Mesenchymal stem cell (in vitro differentiated cells and primary cell): ENCODE data around the gene YPEL5.

Experiments used
- DNase-seq: peaks from one replicate; pipeline ENCODE4 v3.0.0-alpha.2; 2013
- H2AFZ ChIP-seq: one replicate; pipeline ENCODE4 v1.6.1; 2013; ENCODE audit warnings: low read depth, mild to moderate bottlenecking, control low read depth, inconsistent platforms, low read length, moderate library complexity
- H2AK5ac ChIP-seq: 2 replicates; pipeline ENCODE4 v1.6.1; 2013; ENCODE audit warnings: low read length, moderate library complexity, mild to moderate bottlenecking, inconsistent platforms; ENCODE audit not compliant: severe bottlenecking
- H2BK120ac ChIP-seq: one replicate; pipeline ENCODE4 v1.6.1; 2013; ENCODE audit warnings: low read depth, mild to moderate bottlenecking, inconsistent platforms, low read length, moderate library complexity
- H2BK12ac ChIP-seq, 2 experiments: one replicate each; pipeline ENCODE4 v1.6.1; 2013; ENCODE audit warnings: inconsistent platforms in 2 of 2, low read length in 2 of 2, mild to moderate bottlenecking in 2 of 2, moderate library complexity in 2 of 2, control low read depth in 1 of 2
- H2BK15ac ChIP-seq: one replicate; pipeline ENCODE4 v1.6.1; 2013; ENCODE audit warnings: mild to moderate bottlenecking, low read depth, inconsistent platforms; ENCODE audit not compliant: poor library complexity, severe bottlenecking
- H2BK5ac ChIP-seq: 2 replicates; pipeline ENCODE4 v1.6.1; 2013; ENCODE audit warnings: low read depth, mild to moderate bottlenecking, low read length, control low read depth, inconsistent platforms; ENCODE audit not compliant: poor library complexity, severe bottlenecking
- H3K14ac ChIP-seq, 2 experiments: one replicate each; pipeline ENCODE4 v1.6.1; 2013; ENCODE audit warnings: inconsistent platforms in 2 of 2, low read length in 2 of 2, control low read depth in 1 of 2, mild to moderate bottlenecking in 1 of 2, moderate library complexity in 1 of 2
- H3K18ac ChIP-seq, 2 experiments: one replicate each; pipeline ENCODE4 v1.6.1; 2013; ENCODE audit warnings: inconsistent platforms in 2 of 2, low read length in 2 of 2, control low read depth in 1 of 2, low read depth in 1 of 2, mild to moderate bottlenecking in 1 of 2
- H3K23ac ChIP-seq, 2 experiments: one replicate each; pipeline ENCODE4 v1.6.1; 2013; ENCODE audit warnings: inconsistent platforms in 2 of 2, low read length in 2 of 2, mild to moderate bottlenecking in 2 of 2, moderate library complexity in 2 of 2, control low read depth in 1 of 2
- H3K27ac ChIP-seq: 2 replicates; pipeline ENCODE4 v1.5.1; 2013; ENCODE audit warnings: mild to moderate bottlenecking, moderate library complexity, low read length, control low read depth, inconsistent platforms; ENCODE audit not compliant: poor library complexity, severe bottlenecking
- H3K27me3 ChIP-seq, 2 experiments: 2 replicates each; pipeline versions ENCODE4 v1.6.1 to v1.7.0; 2013; ENCODE audit warnings: low read length in 2 of 2, mild to moderate bottlenecking in 2 of 2, moderate library complexity in 2 of 2, control low read depth in 1 of 2, inconsistent platforms in 1 of 2; ENCODE audit not compliant: control insufficient read depth in 1 of 2, insufficient read depth in 1 of 2
- H3K36me3 ChIP-seq, 2 experiments: 2 replicates each; pipeline versions ENCODE4 v1.6.1 to v1.7.0; 2013; ENCODE audit warnings: low read length in 2 of 2, control low read depth in 1 of 2, inconsistent platforms in 1 of 2, low read depth in 1 of 2, mild to moderate bottlenecking in 1 of 2; ENCODE audit not compliant: insufficient read depth in 2 of 2, control insufficient read depth in 1 of 2
- H3K4ac ChIP-seq, 2 experiments: one replicate each; pipeline ENCODE4 v1.6.1; 2013; ENCODE audit warnings: inconsistent platforms in 2 of 2, low read length in 2 of 2, mild to moderate bottlenecking in 2 of 2, moderate library complexity in 2 of 2, control low read depth in 1 of 2, low read depth in 1 of 2
- H3K4me1 ChIP-seq: 2 replicates; pipeline ENCODE4 v1.6.1; 2013; ENCODE audit warnings: low read depth, low read length, control low read depth; ENCODE audit not compliant: control insufficient read depth, insufficient read depth
- H3K4me2 ChIP-seq: 2 replicates; pipeline ENCODE4 v1.6.1; 2013; ENCODE audit warnings: low read length, mild to moderate bottlenecking, inconsistent platforms; ENCODE audit not compliant: poor library complexity, severe bottlenecking
- H3K4me3 ChIP-seq, 2 experiments: 2 replicates each; pipeline versions ENCODE4 v1.5.1 to v1.7.0; 2013; ENCODE audit warnings: low read length in 2 of 2, mild to moderate bottlenecking in 2 of 2, control low read depth in 1 of 2, low read depth in 1 of 2; ENCODE audit not compliant: insufficient read depth in 1 of 2
- H3K79me1 ChIP-seq: replicated peaks from 2 replicates; pipeline ENCODE4 v1.6.1; 2013; ENCODE audit warnings: mild to moderate bottlenecking, control low read depth, low read length, inconsistent platforms; ENCODE audit not compliant: poor library complexity, severe bottlenecking
- H3K9ac ChIP-seq: 2 replicates; pipeline ENCODE4 v1.7.0; 2013; ENCODE audit warnings: mild to moderate bottlenecking, low read length, moderate library complexity
- H3K9me3 ChIP-seq: 2 replicates; pipeline ENCODE4 v1.7.0; 2013; ENCODE audit warnings: mild to moderate bottlenecking, low read length; ENCODE audit not compliant: control insufficient read depth
- H4K8ac ChIP-seq: one replicate; pipeline ENCODE4 v1.6.1; 2013; ENCODE audit warnings: inconsistent platforms, mild to moderate bottlenecking, low read length, moderate library complexity
- H4K91ac ChIP-seq: one replicate; pipeline ENCODE4 v1.6.1; 2013; ENCODE audit warnings: mild to moderate bottlenecking, low read length, inconsistent platforms
- WGBS: methylation state at CpG from one replicate; pipeline ENCODE4 v1.1.7; 2013; ENCODE audit warnings: mixed read lengths; 5-methylcytosine and 5-hydroxymethylcytosine counted together

The YPEL5 gene

DNA sequence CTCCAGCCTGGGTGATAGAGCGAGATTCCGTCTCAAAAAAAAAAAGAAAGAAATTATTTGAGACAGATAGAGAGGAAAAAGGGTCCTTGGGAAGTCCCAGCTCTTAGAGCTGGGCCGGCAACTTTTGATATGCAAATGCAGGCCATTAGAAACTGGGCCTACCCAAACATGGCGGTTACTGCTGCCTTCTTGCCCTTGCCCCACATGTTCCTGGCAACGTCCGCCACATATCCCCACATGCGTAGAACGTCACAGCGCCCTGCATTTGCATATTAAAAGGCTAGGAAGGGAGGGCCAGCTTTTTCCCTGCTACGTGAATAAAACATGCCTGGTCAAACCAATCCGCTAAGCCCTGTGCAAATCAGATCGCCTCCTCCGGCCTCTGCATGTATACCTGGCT, 43.8 kb downstream of the YPEL5 start:
- no peak overlapping the region for H4K8ac ChIP-seq
- H3K9ac ChIP-seq: no peak overlapping the region
- H3K4ac ChIP-seq: no peak overlapping the region
- no peak overlapping the region for H3K4me2 ChIP-seq
- H3K9me3 ChIP-seq: peaks cover 2% of the 10 kb centered on the region
- H3K36me3 ChIP-seq: no peaks in the 10 kb centered on the region
- no peaks in the 10 kb centered on the region for H3K79me1 ChIP-seq
- H2BK120ac ChIP-seq: no peak overlapping the region
- H2BK5ac ChIP-seq: no peak overlapping the region
- no peak overlapping the region for H2AK5ac ChIP-seq
- peak overlapping the region; percentile 32 for H4K91ac ChIP-seq
- H3K14ac ChIP-seq: no peak overlapping the region
- H3K4me1 ChIP-seq: peaks cover 2% of the 10 kb centered on the region
- H3K27ac ChIP-seq: no peak overlapping the region
- no peak overlapping the region for H3K18ac ChIP-seq
- WGBS: 88% methylated on average over 13 of the region's 13 CpGs
- H2BK15ac ChIP-seq: no peak overlapping the region
- H2AFZ ChIP-seq: no peak overlapping the region
- no peak overlapping the region for H2BK12ac ChIP-seq
- peaks cover 6 to 39% of the 10 kb centered on the region in 2 experiments for H3K27me3 ChIP-seq
- no peak overlapping the region for H3K23ac ChIP-seq
- H3K4me3 ChIP-seq: no peak overlapping the region
- DNase-seq: no peak

DNA sequence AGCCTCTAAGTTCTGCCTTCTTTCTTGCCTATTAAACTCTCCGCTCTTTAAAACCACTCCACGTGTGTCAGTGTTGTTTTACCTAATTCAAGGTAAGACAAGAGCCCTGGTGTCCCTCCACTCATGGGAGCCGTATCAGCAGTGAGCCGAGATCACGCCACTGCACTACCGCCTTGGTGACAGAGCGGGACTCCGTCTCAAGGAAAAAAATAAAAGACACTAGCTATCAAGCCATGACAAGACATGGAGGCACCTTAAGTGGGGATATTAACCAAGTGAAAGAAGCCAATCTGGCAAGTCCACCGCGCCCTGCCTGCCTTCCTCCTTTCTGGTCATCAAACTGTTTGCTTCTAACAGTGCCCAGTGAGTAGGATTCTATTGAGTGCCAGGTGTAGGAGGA, 44.3 kb downstream of the YPEL5 start:
- Histone ChIP-seq H2BK15ac (no peak overlapping the region), H2BK12ac (no peak overlapping the region), H3K27me3 (peaks cover 6 to 35% of the 10 kb centered on the region in 2 experiments), H3K23ac (no peak overlapping the region), H3K4me2 (no peak overlapping the region), H3K4me1 (peaks cover 2% of the 10 kb centered on the region), H3K36me3 (no peaks in the 10 kb centered on the region), H3K79me1 (no peaks in the 10 kb centered on the region), H3K14ac (no peak overlapping the region), H2BK120ac (no peak overlapping the region), H2BK5ac (no peak overlapping the region), H3K4me3 (no peak overlapping the region), H4K91ac (no peak overlapping the region), H3K4ac (no peak overlapping the region), H3K9me3 (peaks cover 2% of the 10 kb centered on the region), H2AK5ac (no peak overlapping the region), H4K8ac (no peak overlapping the region), H3K9ac (no peak overlapping the region), H2AFZ (no peak overlapping the region), H3K27ac (no peak overlapping the region), H3K18ac (no peak overlapping the region)
- no peak for DNase-seq
- 96% methylated on average over 9 of the region's 10 CpGs for WGBS

DNA sequence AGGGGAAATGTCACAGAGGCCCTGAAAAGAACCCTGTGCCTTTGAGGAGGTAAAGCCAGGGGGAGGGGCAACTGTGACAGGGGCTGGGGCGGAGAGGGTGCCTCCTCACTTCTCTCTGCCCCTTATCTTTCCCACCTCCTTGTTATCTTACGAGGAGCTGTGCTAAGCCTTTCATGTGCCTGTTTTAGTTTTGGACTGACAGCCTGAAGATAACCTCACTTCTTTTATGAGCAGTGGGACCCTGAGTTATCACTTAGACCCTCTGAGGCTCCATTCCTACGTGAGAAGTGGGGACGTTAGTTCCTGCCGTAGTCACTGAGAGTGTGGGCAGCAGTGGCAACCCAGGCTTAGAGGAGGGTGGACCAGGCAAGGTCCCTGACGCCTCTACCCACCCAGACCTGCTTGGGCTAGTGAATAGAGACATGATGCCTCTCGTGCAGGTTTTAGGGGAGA, 45.0 kb downstream of the YPEL5 start:
- 33% methylated on average over 4 of the region's 7 CpGs for WGBS
- no peak for DNase-seq

DNA sequence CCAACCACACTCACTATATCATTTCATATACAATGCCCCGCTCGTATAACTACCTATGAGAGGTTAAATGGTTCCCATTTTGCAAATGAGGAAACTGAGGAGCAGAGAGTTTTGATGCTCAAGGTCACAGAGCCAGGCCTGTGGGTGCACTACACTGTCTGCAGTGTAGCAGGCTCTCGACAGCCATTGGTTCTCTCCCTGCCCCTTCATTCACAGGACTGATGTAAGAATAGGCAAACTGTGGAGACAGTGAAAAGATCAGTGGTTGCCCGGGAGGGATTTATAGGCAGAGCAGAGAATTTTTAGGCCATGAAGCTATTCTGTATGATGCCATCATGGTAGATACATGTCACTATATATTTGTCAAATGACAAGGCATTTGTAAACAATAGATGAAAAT, 45.5 kb downstream of the YPEL5 start:
- Histone ChIP-seq H2BK120ac (no peak overlapping the region), H2BK12ac (no peak overlapping the region), H3K23ac (no peak overlapping the region), H3K9me3 (peaks cover 2% of the 10 kb centered on the region), H4K91ac (no peak overlapping the region), H3K4me1 (peaks cover 2% of the 10 kb centered on the region), H3K79me1 (no peaks in the 10 kb centered on the region), H3K36me3 (no peaks in the 10 kb centered on the region), H2AK5ac (no peak overlapping the region), H3K4me3 (no peak overlapping the region), H3K18ac (no peak overlapping the region), H3K27ac (no peak overlapping the region), H3K9ac (no peak overlapping the region), H3K4me2 (no peak overlapping the region), H4K8ac (no peak overlapping the region), H3K14ac (no peak overlapping the region), H3K4ac (no peak overlapping the region), H2AFZ (no peak overlapping the region), H2BK15ac (no peak overlapping the region), H3K27me3 (peaks cover 6 to 26% of the 10 kb centered on the region in 2 experiments), H2BK5ac (no peak overlapping the region)
- whole genome bisulfite sequencing: 86% methylated on average over 3 of the region's 4 CpGs
- no peak for DNase-seq

More for the DNA sequence above, 45.0 kb downstream of the YPEL5 start:
- Histone ChIP-seq H2BK120ac (no peak overlapping the region), H2BK12ac (no peak overlapping the region), H3K79me1 (no peaks in the 10 kb centered on the region), H4K91ac (no peak overlapping the region), H2AFZ (no peak overlapping the region), H2AK5ac (no peak overlapping the region), H2BK15ac (no peak overlapping the region), H3K18ac (no peak overlapping the region), H3K4me2 (no peak overlapping the region), H3K4me1 (peaks cover 2% of the 10 kb centered on the region), H3K4ac (no peak overlapping the region), H2BK5ac (no peak overlapping the region), H3K14ac (no peak overlapping the region), H3K9ac (no peak overlapping the region), H3K4me3 (no peak overlapping the region), H3K23ac (no peak overlapping the region), H4K8ac (no peak overlapping the region), H3K9me3 (peaks cover 2% of the 10 kb centered on the region), H3K27ac (no peak overlapping the region), H3K36me3 (no peaks in the 10 kb centered on the region), H3K27me3 (peaks cover 6 to 28% of the 10 kb centered on the region in 2 experiments)
